ENCODE results near the gene SYNPR.

SYNPR gene

GRCh38 chr3:63450023-63450422 is 171.9 kb downstream of the SYNPR start:
- DNase-seq (ENCODE audit: low read depth): peak; percentile 1
- H3K4me3 ChIP-seq (ENCODE audit: low read depth, low read length): no peak overlapping the region
- no peak for TF ChIP-seq CTCF (conservative IDR thresholded peaks at IDR 0.05; ENCODE audit: low read depth, low read length)

DNA sequence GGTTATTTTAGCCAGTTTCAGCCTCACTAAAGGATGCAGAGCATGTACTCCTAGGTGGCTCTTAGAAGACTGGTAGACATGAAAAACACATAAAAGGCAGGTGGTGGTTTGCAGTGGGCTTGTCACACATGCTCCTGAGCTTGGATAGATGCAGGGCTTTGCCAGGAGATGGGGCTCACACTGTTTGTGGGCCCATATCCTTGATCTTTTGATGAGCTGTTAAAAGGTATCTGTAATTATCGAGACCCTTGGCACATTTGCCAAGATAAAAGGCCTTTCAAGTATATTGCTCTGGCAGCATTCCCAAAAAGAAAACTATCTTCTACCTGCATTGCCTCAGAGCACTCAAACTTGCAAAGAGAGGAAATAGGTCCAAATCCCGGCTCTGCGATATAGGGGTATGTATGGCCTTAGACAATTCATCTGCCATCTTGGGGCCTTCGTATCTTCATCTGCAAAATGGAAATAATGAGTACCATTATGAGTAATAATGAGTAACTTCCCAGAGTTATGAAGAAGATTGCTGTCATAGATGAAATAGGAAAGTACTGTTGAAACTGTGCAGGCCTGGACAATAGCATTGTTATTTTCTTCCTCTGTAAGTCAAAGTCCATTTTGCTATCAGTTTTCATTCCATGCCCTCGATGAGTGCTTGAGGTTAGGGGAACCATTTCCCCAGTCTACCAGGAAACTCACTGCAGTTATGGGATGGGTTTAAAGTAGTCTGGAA is 172.7 kb downstream of the SYNPR start:
- no peak for TF ChIP-seq CTCF (conservative IDR thresholded peaks at IDR 0.05; ENCODE audit: low read depth, low read length)
- no peak overlapping the region for H3K4me3 ChIP-seq (ENCODE audit: low read depth, low read length)
- DNase-seq (ENCODE audit: low read depth): no peak

- H3K4me3 ChIP-seq (ENCODE audit: low read depth, low read length): no peak overlapping the region
- no peak for TF ChIP-seq CTCF (conservative IDR thresholded peaks at IDR 0.05; ENCODE audit: low read depth, low read length)
- no peak for DNase-seq (ENCODE audit: low read depth)
Measured at GRCh38 chr3:63456901-63457300, 178.8 kb downstream of the SYNPR start.

DNA sequence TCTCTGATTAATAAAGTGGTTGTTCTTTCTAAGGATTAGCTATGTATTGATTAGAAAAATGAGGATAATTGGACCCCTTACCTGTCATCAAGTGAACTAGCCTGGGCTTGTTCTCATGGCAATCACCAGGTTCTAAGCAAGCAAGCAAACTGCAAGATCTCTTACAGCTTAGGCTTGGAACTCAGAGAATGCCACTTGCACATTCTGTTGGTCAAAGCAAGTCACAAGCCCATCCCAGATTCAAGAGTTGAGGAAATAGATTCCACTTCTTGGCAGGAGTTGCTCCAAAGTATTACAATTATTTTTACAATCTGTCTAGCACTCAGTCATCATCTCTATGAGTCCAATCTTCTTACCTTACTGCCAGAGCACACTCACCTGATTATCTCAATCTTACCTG is 180.3 kb downstream of the SYNPR start:
- H3K4me3 ChIP-seq (ENCODE audit: low read depth, low read length): no peak overlapping the region
- no peak for TF ChIP-seq CTCF (conservative IDR thresholded peaks at IDR 0.05; ENCODE audit: low read depth, low read length)
- DNase-seq (ENCODE audit: low read depth): no peak

DNA sequence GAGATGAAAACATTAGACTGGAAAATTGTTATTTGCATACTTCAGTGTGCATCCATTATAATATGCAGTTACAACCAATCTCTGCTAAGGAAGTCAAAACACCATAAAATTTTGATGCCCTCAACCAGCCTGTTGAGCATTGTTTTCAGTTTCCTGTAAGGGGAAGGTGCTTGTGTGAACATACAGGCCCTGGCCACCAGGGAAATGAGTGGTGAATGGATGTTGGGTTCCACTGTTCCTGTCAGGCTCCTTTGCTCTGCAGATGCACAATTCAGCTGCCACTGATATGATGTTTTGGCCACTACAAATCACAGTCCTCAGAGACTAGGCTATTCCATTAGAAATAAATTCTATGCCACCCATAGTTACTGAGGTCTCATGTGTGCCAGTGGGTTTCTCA is 184.6 kb downstream of the SYNPR start:
- DNase-seq (ENCODE audit: low read depth): no peak
- no peak for TF ChIP-seq CTCF (conservative IDR thresholded peaks at IDR 0.05; ENCODE audit: low read depth, low read length)
- H3K4me3 ChIP-seq (ENCODE audit: low read depth, low read length): no peak overlapping the region

DNA sequence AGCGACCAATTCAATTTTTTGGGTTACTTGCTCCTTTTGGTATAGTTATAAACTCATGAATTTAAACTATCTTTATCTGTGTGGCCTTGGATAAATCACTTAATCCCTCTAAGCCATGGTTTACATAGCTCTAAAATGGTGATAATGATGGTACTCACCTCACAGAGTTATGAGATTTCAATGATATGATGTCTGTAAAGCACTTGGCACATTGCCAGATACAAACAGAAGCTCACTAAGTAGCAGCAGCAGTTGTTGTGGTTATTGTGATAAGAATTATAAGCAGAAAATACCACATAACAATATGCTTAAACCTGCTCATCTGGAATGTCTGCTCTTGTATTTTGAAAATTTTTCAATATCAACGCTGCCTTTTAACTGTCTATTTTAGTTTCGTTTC is 189.3 kb downstream of the SYNPR start:
- no peak for DNase-seq (ENCODE audit: low read depth)
- no peak for TF ChIP-seq CTCF (conservative IDR thresholded peaks at IDR 0.05; ENCODE audit: low read depth, low read length)
- H3K4me3 ChIP-seq (ENCODE audit: low read depth, low read length): no peak overlapping the region

DNA sequence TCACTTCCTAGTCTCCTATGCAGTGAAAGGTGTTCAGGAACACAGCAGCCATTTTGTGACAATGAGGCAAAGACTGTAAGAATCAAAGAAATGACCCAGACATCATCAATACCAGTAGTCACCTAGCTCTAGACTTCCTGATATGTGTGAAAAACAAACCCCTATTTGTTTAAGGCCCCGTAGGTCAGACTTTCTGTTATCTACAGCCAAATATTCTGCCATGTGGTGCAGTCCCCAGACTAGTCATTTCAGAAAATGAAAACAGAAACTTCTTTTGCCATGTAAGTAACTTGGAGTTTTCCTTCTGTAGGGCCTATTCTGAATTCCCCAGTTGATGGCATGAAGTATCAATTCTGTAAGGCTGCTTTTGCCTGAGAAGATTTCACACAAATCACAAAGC is 192.6 kb downstream of the SYNPR start:
- H3K4me3 ChIP-seq (ENCODE audit: low read depth, low read length): no peak overlapping the region
- DNase-seq (ENCODE audit: low read depth): no peak
- TF ChIP-seq CTCF (conservative IDR thresholded peaks at IDR 0.05; ENCODE audit: low read depth, low read length): no peak

Measured in choroid plexus epithelial cell (primary cell).